ENCODE measurements around the gene MEF2A. TPM values are rescaled to one million over a fixed set of nuclear protein-coding genes. Genes with fewer than 3 reads are reported as not detected.

Gene MEF2A
- total RNA-seq, 1 experiment from 2014 or later: 30.7 TPM

DNA sequence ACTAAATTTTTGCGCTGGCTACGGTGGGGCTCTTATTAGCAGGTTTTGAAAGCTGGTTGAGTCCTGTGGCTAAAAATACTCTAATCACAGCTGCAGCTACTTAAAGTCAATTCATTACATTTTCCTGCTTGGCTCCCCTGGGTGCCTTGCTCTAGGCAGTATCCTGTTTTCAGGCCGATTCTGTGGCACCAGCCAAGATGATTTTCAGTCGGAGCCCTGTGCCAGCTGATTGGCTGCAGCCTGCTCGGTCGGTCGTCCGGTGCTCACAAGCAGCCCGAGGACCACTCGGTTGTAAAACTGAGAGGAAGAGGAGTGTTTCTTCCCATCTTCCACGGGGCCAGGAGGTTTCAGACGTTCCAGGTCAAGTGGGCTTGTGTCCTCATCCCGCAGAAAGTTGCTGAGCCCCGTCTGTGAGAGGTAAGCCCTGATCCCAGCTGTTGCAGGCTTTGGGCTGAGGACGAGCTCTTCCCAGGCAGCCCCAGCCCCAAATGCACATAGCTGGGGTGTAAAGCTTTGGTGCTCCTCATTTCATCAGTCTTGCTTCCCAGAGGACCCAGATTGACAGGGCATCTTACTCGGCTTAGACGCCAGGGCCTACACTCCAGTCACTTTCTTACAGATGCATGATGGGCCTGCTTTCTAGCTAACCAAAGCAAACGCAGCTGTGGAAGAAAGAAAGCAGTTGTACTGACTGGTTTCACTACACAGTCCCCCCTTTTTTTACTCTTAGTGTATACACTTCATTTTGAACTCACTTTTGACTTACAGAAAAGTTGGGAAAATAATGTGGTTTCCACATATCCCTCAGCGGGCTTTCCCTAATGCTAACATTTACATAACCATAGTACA is 151.6 kb downstream of the MEF2A start (continued):
- TF ChIP-seq FOXP4 (CRISPR knock-in tag; IDR thresholded peaks at IDR 0.05) (no peak), CBFB (CRISPR knock-in tag; IDR thresholded peaks at IDR 0.05; ENCODE audit: low read depth) (no peak), MXD4 (CRISPR knock-in tag; IDR thresholded peaks at IDR 0.05; ENCODE audit: borderline replicate concordance) (no peak), TEAD4 (CRISPR knock-in tag; IDR thresholded peaks at IDR 0.05) (no peak), CREB1 (CRISPR knock-in tag; IDR thresholded peaks at IDR 0.05) (no peak), ATF1 (CRISPR knock-in tag; IDR thresholded peaks at IDR 0.05) (no peak), E2F1 (CRISPR knock-in tag; IDR thresholded peaks at IDR 0.05) (no peak), SP1 (CRISPR knock-in tag; conservative IDR thresholded peaks at IDR 0.05) (no peak), PRRX2 (CRISPR knock-in tag; IDR thresholded peaks at IDR 0.05) (no peak), SMAD3 (CRISPR knock-in tag; IDR thresholded peaks at IDR 0.05; ENCODE audit: borderline replicate concordance) (no peak), CTCF (IDR thresholded peaks at IDR 0.05) (no peak)
- TF ChIP-seq, protein P1, sequence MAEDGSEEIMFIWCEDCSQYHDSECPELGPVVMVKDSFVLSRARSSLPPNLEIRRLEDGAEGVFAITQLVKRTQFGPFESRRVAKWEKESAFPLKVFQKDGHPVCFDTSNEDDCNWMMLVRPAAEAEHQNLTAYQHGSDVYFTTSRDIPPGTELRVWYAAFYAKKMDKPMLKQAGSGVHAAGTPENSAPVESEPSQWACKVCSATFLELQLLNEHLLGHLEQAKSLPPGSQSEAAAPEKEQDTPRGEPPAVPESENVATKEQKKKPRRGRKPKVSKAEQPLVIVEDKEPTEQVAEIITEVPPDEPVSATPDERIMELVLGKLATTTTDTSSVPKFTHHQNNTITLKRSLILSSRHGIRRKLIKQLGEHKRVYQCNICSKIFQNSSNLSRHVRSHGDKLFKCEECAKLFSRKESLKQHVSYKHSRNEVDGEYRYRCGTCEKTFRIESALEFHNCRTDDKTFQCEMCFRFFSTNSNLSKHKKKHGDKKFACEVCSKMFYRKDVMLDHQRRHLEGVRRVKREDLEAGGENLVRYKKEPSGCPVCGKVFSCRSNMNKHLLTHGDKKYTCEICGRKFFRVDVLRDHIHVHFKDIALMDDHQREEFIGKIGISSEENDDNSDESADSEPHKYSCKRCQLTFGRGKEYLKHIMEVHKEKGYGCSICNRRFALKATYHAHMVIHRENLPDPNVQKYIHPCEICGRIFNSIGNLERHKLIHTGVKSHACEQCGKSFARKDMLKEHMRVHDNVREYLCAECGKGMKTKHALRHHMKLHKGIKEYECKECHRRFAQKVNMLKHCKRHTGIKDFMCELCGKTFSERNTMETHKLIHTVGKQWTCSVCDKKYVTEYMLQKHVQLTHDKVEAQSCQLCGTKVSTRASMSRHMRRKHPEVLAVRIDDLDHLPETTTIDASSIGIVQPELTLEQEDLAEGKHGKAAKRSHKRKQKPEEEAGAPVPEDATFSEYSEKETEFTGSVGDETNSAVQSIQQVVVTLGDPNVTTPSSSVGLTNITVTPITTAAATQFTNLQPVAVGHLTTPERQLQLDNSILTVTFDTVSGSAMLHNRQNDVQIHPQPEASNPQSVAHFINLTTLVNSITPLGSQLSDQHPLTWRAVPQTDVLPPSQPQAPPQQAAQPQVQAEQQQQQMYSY (CRISPR knock-in tag; IDR thresholded peaks at IDR 0.05): no peak
- TF ChIP-seq, protein P2, sequence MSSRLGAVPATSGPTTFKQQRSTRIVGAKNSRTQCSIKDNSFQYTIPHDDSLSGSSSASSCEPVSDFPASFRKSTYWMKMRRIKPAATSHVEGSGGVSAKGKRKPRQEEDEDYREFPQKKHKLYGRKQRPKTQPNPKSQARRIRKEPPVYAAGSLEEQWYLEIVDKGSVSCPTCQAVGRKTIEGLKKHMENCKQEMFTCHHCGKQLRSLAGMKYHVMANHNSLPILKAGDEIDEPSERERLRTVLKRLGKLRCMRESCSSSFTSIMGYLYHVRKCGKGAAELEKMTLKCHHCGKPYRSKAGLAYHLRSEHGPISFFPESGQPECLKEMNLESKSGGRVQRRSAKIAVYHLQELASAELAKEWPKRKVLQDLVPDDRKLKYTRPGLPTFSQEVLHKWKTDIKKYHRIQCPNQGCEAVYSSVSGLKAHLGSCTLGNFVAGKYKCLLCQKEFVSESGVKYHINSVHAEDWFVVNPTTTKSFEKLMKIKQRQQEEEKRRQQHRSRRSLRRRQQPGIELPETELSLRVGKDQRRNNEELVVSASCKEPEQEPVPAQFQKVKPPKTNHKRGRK (CRISPR knock-in tag; IDR thresholded peaks at IDR 0.05; ENCODE audit: borderline replicate concordance): no peak

DNA sequence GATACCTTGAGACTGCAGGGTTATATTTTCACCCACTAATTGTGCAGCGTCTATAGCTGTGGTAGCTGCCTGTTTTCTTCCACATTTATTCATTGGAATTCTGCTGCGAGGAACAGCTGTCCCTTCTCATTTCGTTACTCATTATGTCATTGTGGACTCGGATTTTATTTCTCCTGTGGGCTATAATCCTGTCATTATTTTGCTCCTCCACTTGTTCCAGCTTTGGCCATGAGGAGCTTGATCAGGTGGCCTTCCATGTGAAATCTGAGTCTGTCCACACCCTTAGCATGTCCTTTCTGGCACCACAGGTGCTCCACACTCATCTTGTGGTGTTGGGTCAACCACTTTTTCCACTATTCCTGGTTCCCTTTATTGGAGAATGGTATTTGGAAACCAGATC is 152.6 kb downstream of the MEF2A start:
- DNase-seq (ENCODE audit: low spot score) (no peak), ATAC-seq (no peak)
- no peak for TF ChIP-seq MYBL2 (CRISPR knock-in tag; IDR thresholded peaks at IDR 0.05)
- no peak for TF ChIP-seq GRHL2 (CRISPR knock-in tag; IDR thresholded peaks at IDR 0.05; ENCODE audit: insufficient replicate concordance, severe bottlenecking)
- TF ChIP-seq ZNF121 (CRISPR knock-in tag; IDR thresholded peaks at IDR 0.05): no peak
- no peak for TF ChIP-seq ATF3 (CRISPR knock-in tag; conservative IDR thresholded peaks at IDR 0.05)
- TF ChIP-seq ETV6 (CRISPR knock-in tag; IDR thresholded peaks at IDR 0.05): no peak
- TF ChIP-seq TCF7 (CRISPR knock-in tag; IDR thresholded peaks at IDR 0.05; ENCODE audit: low read depth): no peak
- TF ChIP-seq ZNF219 (CRISPR knock-in tag; IDR thresholded peaks at IDR 0.05; ENCODE audit: borderline replicate concordance): no peak
- TF ChIP-seq, protein P3, sequence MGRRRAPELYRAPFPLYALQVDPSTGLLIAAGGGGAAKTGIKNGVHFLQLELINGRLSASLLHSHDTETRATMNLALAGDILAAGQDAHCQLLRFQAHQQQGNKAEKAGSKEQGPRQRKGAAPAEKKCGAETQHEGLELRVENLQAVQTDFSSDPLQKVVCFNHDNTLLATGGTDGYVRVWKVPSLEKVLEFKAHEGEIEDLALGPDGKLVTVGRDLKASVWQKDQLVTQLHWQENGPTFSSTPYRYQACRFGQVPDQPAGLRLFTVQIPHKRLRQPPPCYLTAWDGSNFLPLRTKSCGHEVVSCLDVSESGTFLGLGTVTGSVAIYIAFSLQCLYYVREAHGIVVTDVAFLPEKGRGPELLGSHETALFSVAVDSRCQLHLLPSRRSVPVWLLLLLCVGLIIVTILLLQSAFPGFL (CRISPR knock-in tag; IDR thresholded peaks at IDR 0.05; ENCODE audit: borderline replicate concordance): no peak
- TF ChIP-seq, protein P2 (CRISPR knock-in tag; IDR thresholded peaks at IDR 0.05; ENCODE audit: borderline replicate concordance): no peak
- CTCF ChIA-PET: interaction anchor here (1.5 to 2.4 kb wide), 2 partner anchors 11 to 14 kb away, joined by 6 to 7 read pairs; no protein-coding TSS in a partner anchor
- peaks cover 14% of the 10 kb centered on the region for H3K4me1 Mint-ChIP-seq
- H3K27ac Mint-ChIP-seq: no peak overlapping the region
- POLR2A ChIA-PET: interaction anchor here (1.2 kb wide), 1 partner anchor 446 kb away, joined by 3 read pairs; no protein-coding TSS in a partner anchor
- peaks cover 21% of the 10 kb centered on the region for H3K36me3 Mint-ChIP-seq
- H3K27me3 Mint-ChIP-seq (ENCODE audit: low read depth): no peaks in the 10 kb centered on the region
- H3K9me3 Mint-ChIP-seq: peaks cover 6% of the 10 kb centered on the region; the same call in 1 of the 2 replicates
- no peak overlapping the region for H3K4me3 Mint-ChIP-seq
